Nucleus accumbens (tissue), 56 donors: ENCODE data around the gene CDPF1.
A peak's percentile ranks its signal among the peaks of the same experiment; 100 is the strongest.
"Not testable (repeated sequence)": the region's sequence is repeated elsewhere in the genome, so short reads cannot be mapped to it uniquely, and the experiment has no call there.

Source experiments
- DNase-seq, 56 donors: peaks; one replicate each; lab custom pipeline; 2025; lab: John Stamatoyannopoulos, UW

Gene CDPF1

DNA sequence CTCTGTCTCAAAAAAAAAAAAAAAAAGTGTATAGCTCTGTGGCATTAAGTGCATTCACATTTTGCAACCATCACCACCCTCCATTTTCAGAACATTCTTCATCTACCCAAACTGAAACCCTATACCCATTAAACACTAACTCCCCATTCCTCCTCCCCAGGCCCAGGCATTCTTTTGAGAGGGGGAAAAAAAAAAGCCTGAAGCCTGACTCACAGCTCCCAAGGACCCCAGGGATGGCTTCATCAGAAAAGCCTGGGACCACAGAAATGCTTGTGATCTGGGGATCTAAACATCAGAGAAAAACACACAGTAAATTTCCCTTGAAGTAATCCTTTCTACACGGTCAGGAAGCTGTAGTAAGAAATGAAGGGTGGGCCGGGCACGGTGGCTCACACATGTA is 35.9 kb upstream of the CDPF1 start:
- no peak for DNase-seq

DNA sequence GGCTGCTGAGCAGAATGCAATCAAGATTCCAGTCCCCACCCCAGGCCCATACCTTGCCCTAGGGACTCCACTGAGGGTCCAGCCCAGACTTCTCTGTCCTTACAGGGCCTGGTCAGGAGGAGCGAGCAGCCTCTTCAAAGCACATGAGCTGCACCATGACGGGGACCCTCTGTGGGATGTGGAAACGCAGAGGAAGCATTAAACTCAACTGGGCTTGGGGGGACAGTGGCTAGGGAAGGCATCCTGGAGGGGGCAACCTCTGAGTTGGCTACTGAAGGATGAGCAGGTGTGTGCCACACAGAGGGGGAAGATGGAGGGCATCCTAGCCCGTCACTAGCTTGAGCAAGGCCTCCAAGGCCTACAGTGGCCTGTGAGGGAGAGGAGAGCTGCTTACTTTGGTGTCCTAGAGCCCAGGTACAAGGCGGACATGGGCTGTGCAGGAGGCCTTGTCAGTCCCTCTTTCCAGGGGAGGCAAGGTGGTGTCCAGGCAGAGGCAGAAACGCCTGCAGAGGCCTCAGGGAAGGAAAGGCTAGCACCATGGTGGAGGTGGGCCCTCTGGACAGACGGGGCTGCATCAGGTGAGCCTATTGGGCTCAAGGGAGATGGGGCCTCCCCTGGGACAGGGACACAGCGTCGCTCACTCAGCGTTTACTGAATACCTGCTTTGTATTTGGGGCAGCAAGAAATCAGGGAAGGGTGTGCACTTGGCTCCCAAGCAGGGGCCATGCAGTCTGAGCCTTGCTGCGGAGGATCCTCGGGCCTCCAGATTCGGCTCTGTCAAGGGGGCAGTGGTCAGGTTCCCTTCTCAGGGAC is 32.0 kb upstream of the CDPF1 start:
- DNase-seq: no peak

DNA sequence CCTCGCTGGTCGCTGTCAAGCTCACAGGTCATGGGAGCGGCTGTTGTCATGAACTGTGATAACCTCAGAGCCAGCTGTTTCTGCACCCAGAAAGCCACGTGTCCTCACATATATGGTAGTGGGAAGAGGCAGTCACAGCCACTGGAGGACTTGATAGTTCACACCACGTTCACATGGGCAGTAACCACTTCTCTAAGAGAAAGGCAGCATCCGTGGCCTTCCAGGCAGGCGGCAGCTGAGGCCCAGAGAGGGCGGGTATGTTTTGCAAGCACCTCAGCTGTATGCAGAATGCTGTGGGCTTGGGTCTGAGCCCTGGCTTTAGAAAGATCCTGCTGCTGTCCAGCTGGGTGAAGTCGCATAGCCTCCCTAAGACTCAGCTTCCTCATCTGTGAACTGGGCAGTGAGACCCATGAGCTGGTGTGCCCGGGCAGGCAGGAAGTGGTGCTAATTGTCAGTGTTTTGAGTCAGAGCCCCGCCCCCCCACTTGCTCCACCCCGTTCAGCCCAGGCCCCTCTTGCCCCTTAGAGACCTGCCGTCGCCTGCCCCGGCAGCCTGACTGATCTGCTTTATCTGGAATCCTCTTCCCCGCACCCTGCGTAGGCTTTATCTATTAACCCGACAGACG is 31.0 kb upstream of the CDPF1 start:
- DNase-seq: peak in 31 of 56 donors; percentile 13 to 67 (median 25)

DNA sequence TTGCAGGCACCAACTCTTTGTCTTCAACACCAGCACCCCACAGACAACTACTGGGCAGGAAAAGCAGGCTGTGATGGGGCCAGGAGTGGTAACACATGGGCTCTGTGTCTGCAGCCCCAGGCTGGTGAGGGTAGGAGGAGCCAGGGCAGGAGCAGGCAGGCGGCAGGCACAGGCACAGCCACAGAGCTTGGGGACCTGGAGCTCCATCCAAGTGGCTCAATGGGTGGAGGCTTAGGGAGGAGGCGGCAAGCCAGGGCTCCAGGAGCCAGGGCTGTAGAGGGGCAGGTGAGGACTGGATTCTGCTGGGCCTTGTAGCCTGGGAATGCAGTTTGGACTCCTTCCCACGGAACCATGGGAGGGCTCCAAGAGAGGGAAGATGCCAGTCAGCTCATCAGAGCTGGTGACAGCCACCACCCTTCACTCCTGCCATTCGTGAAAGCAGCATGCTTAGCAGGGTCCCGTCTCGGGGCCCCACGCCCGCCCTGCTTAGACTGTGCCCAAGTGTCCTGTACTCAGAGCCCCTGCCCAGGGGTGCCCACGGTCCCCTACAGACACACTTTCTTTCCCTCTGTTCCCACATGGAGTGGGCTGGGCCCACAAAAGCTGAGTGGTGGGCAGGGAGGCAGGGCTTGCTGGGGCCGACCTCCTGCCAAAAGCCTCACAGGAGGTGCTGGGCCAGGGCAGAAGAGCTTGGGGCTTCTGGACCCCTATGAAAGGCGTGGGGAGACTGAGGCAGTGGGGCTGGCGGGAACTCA is 30.1 kb upstream of the CDPF1 start:
- DNase-seq: no peak

DNA sequence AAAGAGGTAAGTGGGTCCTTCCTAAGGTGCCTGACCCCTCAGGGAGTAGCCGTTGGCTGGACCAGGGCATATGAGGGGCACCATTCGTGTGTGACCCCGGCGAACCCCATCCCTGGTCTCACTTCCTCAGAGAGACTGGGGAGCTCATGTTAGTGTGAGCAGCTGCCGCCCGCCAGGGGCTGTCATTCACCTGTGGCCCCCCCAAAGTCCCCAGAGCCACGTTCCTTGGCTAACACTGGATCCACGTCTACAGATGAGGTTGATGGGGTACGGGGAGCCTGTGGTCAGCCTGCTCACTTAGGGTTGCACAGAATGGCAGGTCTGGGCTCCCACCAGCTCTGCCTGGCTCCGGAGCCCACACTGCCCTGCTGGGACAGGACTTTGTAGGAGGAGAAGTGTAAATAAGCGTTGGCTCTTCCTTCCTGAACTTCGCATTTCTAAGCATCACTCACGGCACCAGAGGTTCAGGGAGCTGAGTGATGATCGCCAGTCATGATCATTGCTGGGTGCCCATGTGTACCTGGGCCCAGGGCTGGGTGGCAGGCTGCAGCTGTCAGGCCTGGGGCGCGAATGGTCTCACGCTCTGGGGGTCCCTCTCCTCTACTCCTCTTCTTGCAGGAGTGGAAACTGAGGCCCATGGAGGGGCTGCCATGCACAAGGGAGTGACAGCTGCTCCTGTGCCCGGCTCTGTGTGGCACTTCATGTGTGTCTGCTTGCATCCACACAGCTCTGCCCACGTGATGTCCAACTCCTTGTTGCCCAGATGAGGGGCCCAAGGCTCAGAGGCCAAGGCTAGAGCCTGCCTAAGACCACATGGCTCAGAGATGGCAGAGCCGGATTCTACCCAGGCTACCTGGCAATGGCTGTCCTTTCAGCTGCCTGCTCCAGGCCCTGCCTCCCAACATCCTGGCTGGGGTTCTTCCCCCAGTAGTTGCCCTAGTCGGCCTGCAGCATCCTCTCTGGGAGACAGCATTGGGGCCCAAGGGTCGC is 28.9 kb upstream of the CDPF1 start:
- DNase-seq: no peak

DNA sequence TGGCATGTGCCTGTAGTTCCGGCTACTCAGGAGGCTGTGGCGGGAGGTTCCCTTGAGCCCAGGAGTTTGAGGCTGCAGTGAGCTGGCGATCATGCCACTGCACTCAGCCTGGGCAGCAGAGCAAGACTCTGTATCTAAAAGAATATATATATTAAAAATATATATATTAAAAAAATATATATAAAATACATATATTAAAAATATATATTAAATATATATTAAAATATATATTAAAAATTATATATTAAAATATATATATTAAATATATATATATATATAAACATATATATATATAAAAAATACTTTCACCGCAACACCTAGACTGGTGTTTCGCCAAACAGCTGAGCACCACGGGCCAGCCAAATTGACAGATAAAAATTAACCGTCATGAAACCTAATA is 26.5 kb upstream of the CDPF1 start:
- no peak for DNase-seq

DNA sequence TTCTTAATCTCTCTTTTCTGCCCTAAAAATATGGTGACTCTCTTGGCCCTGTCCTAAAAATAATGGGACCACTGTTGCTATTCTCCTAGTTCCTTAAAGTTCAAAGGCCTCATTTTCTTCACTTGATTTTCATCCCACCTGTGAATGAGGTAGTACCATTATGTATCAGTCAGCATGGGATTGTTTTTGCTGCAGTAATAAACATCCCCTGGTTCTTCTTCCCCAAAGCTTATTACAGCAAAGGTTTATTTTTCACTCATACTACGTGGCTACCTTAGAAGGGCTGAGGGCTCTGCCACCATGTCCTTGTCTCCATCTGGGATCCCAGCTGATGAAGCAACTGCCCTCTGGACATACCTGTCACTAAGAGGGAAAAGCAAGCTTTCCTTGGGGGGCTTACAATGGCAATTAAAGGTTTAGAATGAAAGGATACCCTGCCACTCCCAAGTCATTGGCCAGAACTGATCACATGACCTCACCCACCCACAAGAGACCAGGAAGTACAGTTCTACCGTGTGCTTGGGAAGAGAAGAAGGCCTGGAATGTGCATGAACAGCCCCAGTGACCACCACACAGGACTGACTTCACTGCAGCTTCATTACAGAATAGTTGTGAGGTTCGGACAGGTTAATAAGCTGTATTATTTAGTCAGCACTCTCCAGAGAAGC is 25.5 kb upstream of the CDPF1 start:
- no peak for DNase-seq

DNA sequence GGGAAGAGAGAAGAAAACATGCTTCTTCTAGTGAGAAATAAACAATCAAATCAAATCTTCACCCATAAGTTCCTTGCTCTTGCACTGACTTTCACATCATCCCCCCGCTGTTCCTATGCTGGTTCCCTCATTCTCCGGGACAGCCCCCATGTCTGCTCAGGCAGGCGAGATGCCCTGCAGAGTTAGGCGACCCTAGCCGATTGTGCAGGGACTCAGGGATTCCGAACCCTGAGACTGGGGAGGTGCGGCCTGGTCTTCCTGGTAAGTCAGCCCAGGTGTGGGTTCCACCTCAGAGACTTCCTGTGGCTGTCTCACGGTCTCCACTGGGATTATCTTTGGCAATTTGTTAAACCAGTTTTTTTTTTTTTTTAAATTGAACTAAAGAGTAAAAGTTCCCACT is 24.3 kb upstream of the CDPF1 start:
- DNase-seq: no peak

DNA sequence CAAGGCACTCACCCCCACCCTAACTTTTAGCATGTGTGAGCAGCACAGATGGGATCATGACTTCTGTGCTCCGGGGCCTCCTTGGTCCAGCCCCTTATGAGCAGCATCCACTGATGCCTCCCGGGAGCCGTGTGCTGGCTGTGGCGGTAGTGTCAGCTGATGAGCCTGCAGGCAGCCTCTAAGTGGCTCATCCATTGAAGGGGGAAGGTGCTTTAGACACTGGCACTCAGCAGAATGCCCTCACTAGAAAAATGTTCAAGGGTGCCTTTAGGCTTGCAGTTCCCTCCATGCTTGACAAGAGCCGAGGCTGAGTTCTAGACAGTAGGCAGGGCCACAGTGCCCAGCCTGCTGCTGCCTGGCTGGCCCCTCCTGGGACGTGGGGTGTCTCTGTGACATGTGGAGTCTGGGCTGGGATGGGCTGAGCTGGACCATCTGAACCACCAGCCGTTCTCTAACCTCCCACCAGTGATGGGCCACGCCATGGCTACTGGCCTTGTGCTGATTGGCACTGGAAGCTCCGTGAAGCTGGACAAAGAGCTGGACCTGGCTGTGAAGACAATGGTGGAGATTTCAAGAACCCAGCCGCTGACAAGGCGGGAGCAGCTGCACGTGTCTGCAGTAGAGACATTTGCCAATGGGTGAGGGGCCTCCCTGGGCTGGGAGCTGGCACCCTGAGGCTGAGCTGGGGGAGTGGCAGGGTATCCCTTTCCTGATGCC is 23.5 kb upstream of the CDPF1 start:
- no peak for DNase-seq

DNA sequence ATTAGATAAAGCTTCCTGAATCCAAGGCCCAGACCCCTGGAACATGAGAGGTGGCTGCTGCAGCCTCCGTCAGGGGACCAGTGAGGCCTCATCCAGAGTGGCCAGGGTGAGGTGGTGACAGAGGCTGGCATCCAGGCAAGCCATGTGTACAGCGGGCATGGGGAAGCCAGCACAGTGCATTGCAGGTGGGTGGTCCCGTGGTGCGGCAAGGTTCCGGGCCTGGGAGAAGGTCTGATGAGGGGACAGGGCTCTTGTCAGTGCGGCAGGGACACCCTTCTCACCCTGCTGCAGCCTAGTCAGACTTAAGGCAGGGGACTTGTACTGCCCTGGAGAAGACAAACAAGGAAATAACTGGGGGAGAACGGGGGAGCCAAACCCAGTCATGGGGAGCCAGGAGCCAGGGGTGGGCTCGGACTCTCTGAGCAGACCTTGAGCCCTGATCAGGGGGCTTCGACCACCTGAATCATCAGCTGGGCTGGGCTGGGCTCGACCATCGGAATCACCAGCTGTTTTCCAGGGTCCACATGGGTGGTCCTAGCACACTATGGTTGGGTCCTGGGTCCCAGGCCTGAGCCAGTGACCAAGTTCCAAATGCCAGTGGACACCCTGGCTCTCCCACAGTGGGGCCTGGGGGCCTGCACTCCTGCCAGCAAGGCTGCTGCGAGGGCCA is 22.8 kb upstream of the CDPF1 start:
- DNase-seq: no peak

DNA sequence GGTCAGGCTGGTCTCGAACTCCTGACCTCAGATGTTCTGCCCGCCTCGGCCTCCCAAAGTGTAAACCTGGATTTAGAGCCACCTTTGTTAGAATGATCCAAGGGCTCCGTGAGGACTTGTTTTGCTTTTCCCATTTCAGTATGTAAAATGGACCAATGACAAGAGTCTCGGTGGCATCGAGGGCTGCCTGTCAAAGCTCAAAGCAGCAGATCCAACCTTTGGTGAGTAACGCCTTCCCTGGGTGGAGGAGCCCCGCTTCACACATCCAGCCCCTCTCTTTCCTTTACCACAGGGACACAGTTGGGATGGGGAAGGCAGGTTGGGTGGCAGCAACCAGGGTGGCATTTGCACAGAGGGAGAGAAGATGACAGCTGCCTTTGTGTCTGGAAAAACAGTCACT is 22.1 kb upstream of the CDPF1 start:
- DNase-seq: no peak

DNA sequence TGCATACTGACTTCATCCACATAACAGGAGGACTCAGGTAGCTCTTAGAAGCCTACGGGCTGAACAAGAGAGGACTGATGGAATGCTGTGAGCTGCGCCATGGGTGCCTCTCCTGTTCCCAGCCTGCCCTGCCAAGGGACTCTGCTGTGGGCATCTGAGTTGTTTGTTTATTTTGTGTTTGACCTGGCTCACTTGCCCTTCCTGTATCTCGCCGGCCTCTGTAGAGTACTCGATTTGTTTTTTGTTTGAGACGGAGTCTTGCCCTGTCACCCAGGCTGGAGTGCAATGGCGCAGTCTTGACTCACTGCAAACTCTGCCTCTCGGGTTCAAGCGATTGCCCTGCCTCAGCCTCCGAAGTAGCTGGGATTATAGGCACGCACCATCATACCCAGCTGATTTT is 19.5 kb upstream of the CDPF1 start:
- DNase-seq: no peak

DNA sequence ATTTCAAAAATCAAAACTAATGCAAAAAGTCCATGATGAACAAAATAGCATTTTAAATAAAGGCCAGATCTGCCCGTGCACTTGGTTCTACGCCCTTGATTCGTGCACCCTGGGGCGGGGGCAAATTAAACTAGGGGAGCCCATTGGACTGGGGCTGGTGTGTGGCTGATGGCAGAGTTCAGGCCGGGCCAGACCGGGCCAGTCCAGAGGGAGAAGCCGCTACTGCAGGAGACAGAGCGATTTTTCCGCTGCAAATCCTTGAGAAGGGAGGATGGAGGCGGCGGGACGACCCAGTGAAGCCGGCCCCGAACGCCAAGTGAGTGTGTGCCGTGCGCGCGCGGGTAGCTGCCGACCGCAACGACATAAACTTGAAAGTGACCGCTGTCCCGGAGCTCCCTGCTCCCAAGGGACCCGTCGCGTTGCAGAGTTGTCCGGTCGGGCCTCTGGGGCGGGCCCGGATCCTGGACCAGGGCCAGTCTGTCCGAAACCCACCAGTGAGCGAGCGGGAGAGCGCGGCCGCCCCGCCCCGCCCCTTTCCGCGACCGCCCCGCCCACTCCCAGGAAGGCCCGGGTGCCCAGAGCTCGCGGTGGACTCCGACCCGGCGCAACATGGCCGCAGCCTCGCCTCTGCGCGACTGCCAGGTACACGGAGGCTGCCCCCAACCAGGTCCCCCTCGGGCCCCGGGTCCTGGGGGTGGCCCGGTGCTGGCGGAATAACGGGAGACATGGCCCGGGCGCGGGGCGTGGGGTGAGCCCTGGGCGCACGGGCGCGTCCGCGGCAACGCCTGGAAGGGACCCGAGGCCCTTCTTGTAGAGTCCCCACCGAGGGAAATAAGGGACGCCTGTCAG is 17.6 kb upstream of the CDPF1 start, which contains the start of gene TTC38:
Gene TTC38, plus strand, starts transcription at position 578 of the 849 bp plus-strand sequence. Its CDS starts 32 bp downstream, at position 610.
- peak in 55 of 56 donors; percentile 24 to 91 (median 77) for DNase-seq

DNA sequence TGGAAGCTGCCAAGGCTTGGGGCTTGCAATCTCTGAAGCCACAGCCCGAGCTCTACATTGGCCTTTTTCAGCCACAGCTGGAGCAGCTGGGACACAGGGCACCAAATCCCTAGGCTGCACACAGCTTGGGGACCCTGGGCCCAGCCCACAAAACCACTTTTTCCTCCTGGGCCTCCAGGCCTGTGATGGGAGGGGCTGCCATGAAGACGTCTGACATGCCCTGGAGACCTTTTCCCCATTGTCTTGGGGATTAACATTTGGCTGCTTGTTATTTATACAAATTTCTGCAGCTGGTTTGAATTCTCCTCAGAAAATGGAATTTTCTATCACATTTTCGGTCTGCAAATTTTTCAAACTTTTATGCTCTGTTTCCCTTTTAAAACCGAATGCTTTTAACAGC is 15.5 kb upstream of the CDPF1 start:
- not testable (repeated sequence) for DNase-seq

DNA sequence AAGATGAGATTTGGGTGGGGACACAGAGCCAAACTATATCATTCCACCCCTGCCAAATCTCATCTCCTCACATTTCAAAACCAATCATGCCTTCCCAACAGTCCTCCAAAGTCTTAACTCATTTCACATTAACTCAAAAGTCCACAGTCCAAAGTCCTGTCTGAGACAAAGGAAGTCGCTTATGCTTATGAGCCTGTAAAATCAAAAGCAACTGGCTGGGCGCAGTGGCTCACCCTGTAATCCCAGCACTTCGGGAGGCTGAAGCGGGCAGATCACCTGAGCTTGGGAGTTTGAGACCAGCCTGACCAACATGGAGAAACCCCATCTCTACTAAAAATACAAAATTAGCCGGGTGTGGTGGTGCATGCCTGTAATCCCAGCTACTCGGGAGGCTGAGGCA is 14.4 kb upstream of the CDPF1 start:
- not testable (repeated sequence) for DNase-seq

DNA sequence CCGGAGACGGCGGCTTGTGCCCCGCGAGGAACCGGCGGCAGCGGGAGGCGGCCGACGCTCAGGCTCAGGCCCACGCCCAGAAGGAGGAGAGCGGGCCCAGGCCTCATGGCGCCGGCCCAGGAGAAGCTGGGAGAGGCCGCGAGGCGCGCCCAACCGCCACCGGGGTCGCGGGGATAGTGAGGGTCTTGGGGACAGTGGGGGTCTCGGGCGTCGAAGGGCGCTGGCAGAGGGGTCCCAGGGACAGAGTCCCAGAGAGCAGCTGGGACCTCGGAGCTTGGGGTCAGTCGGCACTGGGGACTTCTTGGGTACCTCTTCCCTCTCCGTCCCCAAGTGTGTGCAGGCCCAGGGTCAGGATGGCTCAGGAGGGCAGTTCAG is 13.1 kb upstream of the CDPF1 start, which contains the start of gene PKDREJ:
Gene PKDREJ, minus strand, starts transcription at position 128 of the 375 bp plus-strand sequence. Its CDS starts 21 bp downstream, at position 107.
- DNase-seq: no peak
